ENCODE results near the gene RAB11FIP4.
A peak's percentile ranks its signal among the peaks of the same experiment; 100 is the strongest.
"Not testable (repeated sequence)": the region's sequence is repeated elsewhere in the genome, so short reads cannot be mapped to it uniquely, and the experiment has no call there.

The RAB11FIP4 gene

DNA sequence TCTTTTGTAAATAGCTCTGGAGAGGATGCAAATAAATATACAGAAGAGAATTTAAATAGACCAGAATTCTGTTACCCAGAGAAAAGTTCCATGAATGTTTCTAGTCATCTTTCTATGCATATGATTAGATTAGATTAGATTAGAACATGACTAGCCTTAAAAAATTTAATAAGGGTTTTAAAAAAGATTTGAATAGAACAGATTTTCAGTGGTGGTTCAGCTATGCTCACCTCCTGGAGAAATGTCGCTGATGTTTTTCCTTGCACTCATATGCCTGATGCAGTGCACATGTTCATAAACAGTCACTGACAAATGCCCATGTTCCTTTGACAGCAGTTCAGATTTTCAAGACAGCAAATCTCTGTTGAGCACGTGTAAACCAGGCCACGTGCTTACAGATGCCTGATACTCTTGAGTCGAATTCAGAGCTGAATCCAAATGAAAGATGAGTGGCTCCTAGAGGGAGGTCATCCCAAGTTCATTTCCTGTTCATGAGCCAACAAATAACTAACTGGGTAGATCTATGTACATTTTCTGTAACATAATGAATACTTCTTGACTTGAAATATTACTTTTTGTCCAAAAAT lies 19.9 kb upstream of the RAB11FIP4 start:
- TF ChIP-seq EZH2 (IDR thresholded peaks at IDR 0.05) = no peak
- no peak for TF ChIP-seq FOXP2 (optimal IDR thresholded peaks at IDR 0.05; ENCODE audit: control extremely low read depth, extremely low read length, insufficient read depth)
- TF ChIP-seq POLR2AphosphoS5 (IDR thresholded peaks at IDR 0.05; ENCODE audit: borderline replicate concordance, low read depth, low read length) = no peak
- H3K9ac ChIP-seq (ENCODE audit: insufficient read length) = no peak overlapping the region

DNA sequence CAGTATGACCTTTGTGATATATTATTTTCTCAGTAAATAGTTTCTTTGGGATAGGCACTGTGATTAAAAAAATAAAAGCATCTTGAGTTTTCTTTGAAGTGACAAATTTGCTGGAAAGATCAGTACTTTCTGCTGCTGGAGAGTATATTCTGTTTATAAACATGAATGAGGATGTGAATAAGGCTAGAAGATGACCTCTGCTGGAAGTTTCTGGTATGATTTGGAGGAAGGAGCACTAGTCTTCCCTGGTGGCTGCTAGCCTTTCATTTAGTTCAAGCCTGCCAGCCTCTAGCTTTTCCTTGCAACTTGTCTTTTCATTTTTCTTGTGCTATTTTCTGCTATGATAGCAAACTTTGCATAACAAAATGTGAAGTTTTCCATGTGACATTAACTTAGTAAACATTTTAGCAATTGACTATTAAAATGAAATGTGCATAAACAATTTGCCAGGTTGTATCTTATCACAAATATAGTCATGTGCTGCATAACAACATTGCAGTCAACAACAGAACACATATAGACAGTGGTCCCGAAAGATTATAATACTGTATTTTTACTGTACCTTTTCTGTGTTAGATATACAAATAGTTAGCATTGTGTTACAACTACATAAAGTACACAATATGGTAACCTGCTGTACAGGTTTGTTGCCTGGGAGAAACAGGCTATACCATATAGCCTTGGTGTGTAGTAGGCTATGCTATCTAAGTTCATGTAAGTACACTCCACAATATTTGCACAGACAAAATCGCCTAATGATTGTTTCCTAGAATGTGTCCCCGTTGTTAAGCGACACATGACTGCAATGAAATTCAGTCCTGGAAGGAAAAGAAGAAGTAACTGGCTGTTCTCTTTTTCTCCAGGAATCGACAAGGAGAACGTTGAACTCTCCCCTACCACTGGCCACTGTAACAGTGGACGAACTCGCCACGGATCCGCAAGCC lies 18.1 kb upstream of the RAB11FIP4 start:
- H3K27ac ChIP-seq = no peak overlapping the region
- H3K9me3 ChIP-seq (ENCODE audit: low read depth, low read length) = no peaks in the 10 kb centered on the region
- DNase-seq (ENCODE audit: low read depth, low spot score) = peak; percentile 26
- H3K36me3 ChIP-seq (ENCODE audit: insufficient read depth, low read length) = peaks cover 11% of the 10 kb centered on the region; the same call in 1 of the 2 replicates
- TF ChIP-seq EZH2 (IDR thresholded peaks at IDR 0.05) = no peak
- no peak for TF ChIP-seq FOXP2 (optimal IDR thresholded peaks at IDR 0.05; ENCODE audit: control extremely low read depth, extremely low read length, insufficient read depth)
- no peak overlapping the region for H3K4me3 ChIP-seq
- no peak overlapping the region for H3K9ac ChIP-seq (ENCODE audit: insufficient read length)

More for the DNA sequence above, 19.9 kb upstream of the RAB11FIP4 start:
- DNase-seq (ENCODE audit: low read depth, low spot score) = peak; percentile 28
- H3K9me3 ChIP-seq (ENCODE audit: low read depth, low read length) = no peaks in the 10 kb centered on the region
- H3K27ac ChIP-seq = no peak overlapping the region
- H3K4me3 ChIP-seq = no peak overlapping the region
- H3K36me3 ChIP-seq (ENCODE audit: insufficient read depth, low read length) = peaks cover 11% of the 10 kb centered on the region; the same call in 1 of the 2 replicates

DNA sequence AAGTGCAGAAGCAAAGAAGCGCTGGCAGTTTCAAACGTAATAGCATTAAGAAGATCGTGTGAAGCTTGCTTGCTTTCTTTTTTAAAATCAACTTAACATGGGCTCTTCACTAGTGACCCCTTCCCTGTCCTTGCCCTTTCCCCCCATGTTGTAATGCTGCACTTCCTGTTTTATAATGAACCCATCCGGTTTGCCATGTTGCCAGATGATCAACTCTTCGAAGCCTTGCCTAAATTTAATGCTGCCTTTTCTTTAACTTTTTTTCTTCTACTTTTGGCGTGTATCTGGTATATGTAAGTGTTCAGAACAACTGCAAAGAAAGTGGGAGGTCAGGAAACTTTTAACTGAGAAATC lies 17.4 kb upstream of the RAB11FIP4 start:
- DNase-seq (ENCODE audit: low read depth, low spot score) = no peak
- Histone ChIP-seq H3K9ac (ENCODE audit: insufficient read length) (no peak overlapping the region), H3K36me3 (ENCODE audit: insufficient read depth, low read length) (peaks cover 11% of the 10 kb centered on the region; the same call in 1 of the 2 replicates), H3K9me3 (ENCODE audit: low read depth, low read length) (no peaks in the 10 kb centered on the region), H3K4me3 (no peak overlapping the region), H3K27ac (no peak overlapping the region)
- TF ChIP-seq FOXP2 (optimal IDR thresholded peaks at IDR 0.05; ENCODE audit: control extremely low read depth, extremely low read length, insufficient read depth) (no peak), POLR2AphosphoS5 (IDR thresholded peaks at IDR 0.05; ENCODE audit: borderline replicate concordance, low read depth, low read length) (no peak), EZH2 (IDR thresholded peaks at IDR 0.05) (no peak)

DNA sequence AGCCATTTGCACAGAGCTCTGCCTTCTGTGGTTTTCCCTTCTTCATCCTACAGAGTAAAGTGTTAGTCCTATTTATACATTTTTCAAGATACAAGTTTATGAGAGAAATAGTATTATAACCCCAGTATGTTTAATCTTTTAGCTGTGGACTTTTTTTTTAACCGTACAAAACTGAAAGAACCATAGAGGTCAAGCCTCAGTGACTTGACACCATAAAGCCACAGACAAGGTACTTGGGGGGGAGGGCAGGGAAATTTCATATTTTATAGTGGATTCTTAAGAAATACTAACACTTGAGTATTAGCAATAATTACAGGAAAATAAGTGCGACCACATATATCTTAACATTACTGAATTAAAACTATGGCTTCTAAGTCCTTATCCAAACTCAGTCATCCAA lies 17.0 kb upstream of the RAB11FIP4 start:
- Histone ChIP-seq H3K36me3 (ENCODE audit: insufficient read depth, low read length) (peaks cover 11% of the 10 kb centered on the region; the same call in 1 of the 2 replicates), H3K27ac (no peak overlapping the region), H3K9ac (ENCODE audit: insufficient read length) (no peak overlapping the region), H3K9me3 (ENCODE audit: low read depth, low read length) (no peaks in the 10 kb centered on the region), H3K4me3 (no peak overlapping the region)
- no peak for DNase-seq (ENCODE audit: low read depth, low spot score)
- TF ChIP-seq POLR2AphosphoS5 (IDR thresholded peaks at IDR 0.05; ENCODE audit: borderline replicate concordance, low read depth, low read length) (no peak), FOXP2 (optimal IDR thresholded peaks at IDR 0.05; ENCODE audit: control extremely low read depth, extremely low read length, insufficient read depth) (no peak), EZH2 (IDR thresholded peaks at IDR 0.05) (no peak)

DNA sequence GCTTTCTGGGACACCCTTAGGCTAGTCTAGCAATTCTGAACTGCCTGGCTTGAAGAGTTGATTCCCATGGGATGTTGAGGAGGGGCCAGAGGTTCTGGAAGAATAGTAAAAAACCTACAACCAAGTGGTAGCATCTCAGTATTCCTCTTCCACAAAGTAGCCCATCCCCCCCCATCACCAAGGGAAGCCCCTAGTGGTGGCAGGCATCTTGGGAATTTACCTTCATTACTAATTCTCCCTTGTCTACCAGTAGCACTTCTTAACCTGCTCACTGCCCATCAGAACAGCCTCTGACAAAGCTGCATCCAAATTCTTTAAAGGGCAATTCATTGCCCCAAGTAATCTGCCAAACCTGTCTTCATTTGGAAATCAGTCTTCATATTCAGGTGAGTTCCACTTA lies 12.8 kb upstream of the RAB11FIP4 start:
- H3K36me3 ChIP-seq (ENCODE audit: insufficient read depth, low read length) = peaks cover 7% of the 10 kb centered on the region; the same call in 1 of the 2 replicates
- H3K9me3 ChIP-seq (ENCODE audit: low read depth, low read length) = no peaks in the 10 kb centered on the region
- H3K27ac ChIP-seq = no peak overlapping the region
- H3K9ac ChIP-seq (ENCODE audit: insufficient read length) = no peak overlapping the region
- TF ChIP-seq EZH2 (IDR thresholded peaks at IDR 0.05) = no peak
- DNase-seq (ENCODE audit: low read depth, low spot score) = no peak
- H3K4me3 ChIP-seq = no peak overlapping the region

DNA sequence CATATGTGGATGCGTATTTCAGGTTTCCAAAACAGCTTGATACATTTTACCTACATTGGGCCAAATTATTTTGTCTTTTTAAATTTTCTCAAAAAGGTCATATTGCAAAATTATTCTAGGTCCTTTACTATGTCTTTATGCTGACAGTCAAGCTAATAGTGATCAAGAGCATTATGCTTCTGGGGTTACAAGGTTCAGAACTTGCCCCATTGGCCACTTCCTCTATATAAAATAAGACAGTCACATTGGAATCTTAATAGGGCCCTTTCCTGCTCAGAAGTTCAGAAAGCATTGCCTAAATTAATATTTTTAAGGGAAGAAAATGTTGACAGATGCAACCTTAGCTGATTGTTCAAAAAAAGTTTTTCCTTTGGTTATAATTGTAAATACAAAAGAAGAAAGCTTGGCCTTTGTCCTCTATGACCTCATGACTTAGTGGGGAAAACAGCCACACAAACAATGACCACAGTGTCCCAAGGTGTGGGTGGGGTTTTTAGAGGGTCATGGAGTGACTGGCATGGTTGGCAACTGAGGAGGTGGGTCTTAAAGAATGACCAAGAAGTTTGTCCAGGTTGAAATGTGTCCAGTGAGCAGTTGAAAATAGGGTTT lies 11.8 kb upstream of the RAB11FIP4 start:
- Histone ChIP-seq H3K9ac (ENCODE audit: insufficient read length) (no peak overlapping the region), H3K36me3 (ENCODE audit: insufficient read depth, low read length) (no peaks in the 10 kb centered on the region), H3K27ac (no peak overlapping the region), H3K9me3 (ENCODE audit: low read depth, low read length) (no peaks in the 10 kb centered on the region), H3K4me3 (no peak overlapping the region)
- TF ChIP-seq FOXP2 (optimal IDR thresholded peaks at IDR 0.05; ENCODE audit: control extremely low read depth, extremely low read length, insufficient read depth) = no peak
- no peak for TF ChIP-seq POLR2AphosphoS5 (IDR thresholded peaks at IDR 0.05; ENCODE audit: borderline replicate concordance, low read depth, low read length)
- no peak for TF ChIP-seq EZH2 (IDR thresholded peaks at IDR 0.05)
- DNase-seq (ENCODE audit: low read depth, low spot score) = no peak

DNA sequence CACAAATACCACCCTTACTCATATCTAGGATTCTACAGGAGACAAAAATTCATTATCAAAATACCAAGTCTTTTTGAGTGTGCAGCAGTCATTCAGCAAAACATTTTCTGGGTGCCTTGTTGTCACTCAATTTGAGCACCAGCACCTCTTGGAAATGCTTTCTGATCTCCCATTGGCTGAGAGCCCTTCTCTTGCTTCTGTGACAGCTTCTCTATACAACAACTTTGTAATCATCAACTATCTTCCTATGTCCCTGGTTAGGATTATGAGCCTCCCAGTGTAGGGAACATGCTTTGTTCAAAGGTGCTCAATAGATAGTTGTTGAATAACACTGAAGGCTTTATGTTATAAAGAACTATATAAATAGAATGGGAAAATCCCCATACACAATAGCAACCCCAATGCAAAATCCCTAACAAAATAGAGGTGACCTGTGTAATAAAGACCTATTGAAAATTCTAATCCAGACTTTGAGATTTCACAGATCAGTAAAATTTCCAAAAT lies 10.3 kb upstream of the RAB11FIP4 start:
- no peak for DNase-seq (ENCODE audit: low read depth, low spot score)
- Histone ChIP-seq H3K9me3 (ENCODE audit: low read depth, low read length) (no peaks in the 10 kb centered on the region), H3K4me3 (no peak overlapping the region), H3K9ac (ENCODE audit: insufficient read length) (no peak overlapping the region), H3K36me3 (ENCODE audit: insufficient read depth, low read length) (no peaks in the 10 kb centered on the region), H3K27ac (no peak overlapping the region)
- no peak for TF ChIP-seq POLR2AphosphoS5 (IDR thresholded peaks at IDR 0.05; ENCODE audit: borderline replicate concordance, low read depth, low read length)
- no peak for TF ChIP-seq EZH2 (IDR thresholded peaks at IDR 0.05)
- TF ChIP-seq FOXP2 (optimal IDR thresholded peaks at IDR 0.05; ENCODE audit: control extremely low read depth, extremely low read length, insufficient read depth) = no peak

DNA sequence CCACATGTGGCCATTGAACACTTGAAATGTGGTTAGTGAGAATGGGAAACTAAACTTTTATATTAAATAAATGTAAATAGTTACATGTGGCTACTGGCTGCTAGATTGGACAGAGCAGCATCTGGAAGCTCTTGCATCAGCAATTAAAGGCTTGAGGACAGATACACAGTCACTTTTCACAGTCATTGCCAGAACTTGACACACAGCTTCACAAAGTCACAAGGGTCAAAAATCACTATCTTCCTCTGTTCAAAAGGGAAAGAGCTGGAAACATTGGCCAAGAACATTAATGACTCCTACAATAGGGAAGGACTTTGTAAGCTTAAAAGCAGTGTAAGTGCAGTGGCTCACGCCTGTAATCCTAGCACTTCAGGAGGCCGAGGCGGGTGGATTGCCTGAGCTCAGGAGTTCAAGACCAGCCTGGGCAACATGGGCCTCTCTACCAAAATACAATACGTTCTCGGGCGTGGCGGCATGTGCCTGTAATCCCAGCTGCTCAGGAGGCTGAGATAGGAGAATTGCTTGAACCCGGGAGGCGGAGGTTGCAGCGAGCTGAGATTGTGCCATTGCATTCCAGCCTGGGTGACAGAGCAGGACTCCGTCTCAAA lies 8.7 kb upstream of the RAB11FIP4 start:
- not testable (repeated sequence) for H3K9ac ChIP-seq (ENCODE audit: insufficient read length); H3K27ac ChIP-seq; H3K36me3 ChIP-seq (ENCODE audit: insufficient read depth, low read length); H3K9me3 ChIP-seq (ENCODE audit: low read depth, low read length); DNase-seq (ENCODE audit: low read depth, low spot score); H3K4me3 ChIP-seq

DNA sequence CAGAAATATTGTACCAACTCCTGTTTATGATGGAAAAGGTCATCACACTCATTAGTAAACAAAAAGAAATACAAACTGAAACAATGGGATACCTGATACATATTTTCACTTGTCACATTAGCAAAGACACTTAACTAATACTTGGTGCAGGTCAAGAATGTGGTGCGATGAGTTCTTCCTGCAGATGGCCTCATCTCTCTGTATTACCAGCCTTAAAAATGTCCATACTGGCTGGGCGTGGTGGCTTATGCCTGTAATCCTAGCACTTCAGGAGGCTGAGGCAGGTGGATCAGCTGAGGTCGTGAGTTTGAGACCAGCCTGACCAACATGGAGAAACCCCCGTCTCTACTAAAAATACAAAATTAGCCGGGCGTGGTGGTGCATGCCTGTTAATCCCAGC lies 8.0 kb upstream of the RAB11FIP4 start:
- H3K9me3 ChIP-seq (ENCODE audit: low read depth, low read length); H3K27ac ChIP-seq; H3K9ac ChIP-seq (ENCODE audit: insufficient read length); H3K4me3 ChIP-seq; H3K36me3 ChIP-seq (ENCODE audit: insufficient read depth, low read length); DNase-seq (ENCODE audit: low read depth, low spot score): not testable (repeated sequence)

Measured in SK-N-MC (cell line).